HFFc6 (cell line): ENCODE measurements around the gene MCC. TPM values are rescaled to one million over a fixed set of nuclear protein-coding genes. Genes with fewer than 3 reads are reported as not detected.

Source experiments
- DNase-seq: peaks from one replicate; pipeline ENCODE4 v3.0.0-alpha.2; 2018
- H3K27ac Mint-ChIP-seq: 2 replicates; pipeline ENCODE4 v1.8.0; 2020; ENCODE audit warnings: mild to moderate bottlenecking, mixed read lengths
- H3K27me3 Mint-ChIP-seq: 2 replicates; pipeline ENCODE4 v1.8.0; 2021; ENCODE audit warnings: mild to moderate bottlenecking, moderate library complexity, mixed read lengths; ENCODE audit not compliant: insufficient read depth
- H3K36me3 Mint-ChIP-seq: 2 replicates; pipeline ENCODE4 v1.8.0; 2021; ENCODE audit warnings: low read depth, mixed read lengths
- H3K4me1 Mint-ChIP-seq: 2 replicates; pipeline ENCODE4 v1.8.0; 2020; ENCODE audit warnings: low read depth, mixed read lengths
- H3K4me3 Mint-ChIP-seq: 2 replicates; pipeline ENCODE4 v1.8.0; 2020; ENCODE audit warnings: mild to moderate bottlenecking, moderate library complexity, mixed read lengths
- H3K9me3 Mint-ChIP-seq: 2 replicates; pipeline ENCODE4 v1.8.0; 2020; ENCODE audit warnings: mild to moderate bottlenecking, mixed read lengths
- total RNA-seq, 6 experiments: library from RNA; stranded (reverse); fragmentation: NEBNext Ultra II Directional; extraction: Animal tissue kit (Norgen Biotek cat#: 25700); gene quantifications; 2 replicates in 1 of 6; 3 replicates in 5 of 6; pipeline ENCODE4 v1.2.3, GENCODE V29; 2021
- TF ChIP-seq, protein P1 (sequence below): fragments of 200-600 bp; sonication (generic); IDR thresholded peaks from 2 replicates; pipeline ENCODE4 v1.5.0; 2021; ENCODE audit warnings: antibody characterized with exemption, mild to moderate bottlenecking

MCC gene
- total RNA-seq, 6 experiments from 2014 or later = 2.5 to 4.9 (median 3.0) TPM

DNA sequence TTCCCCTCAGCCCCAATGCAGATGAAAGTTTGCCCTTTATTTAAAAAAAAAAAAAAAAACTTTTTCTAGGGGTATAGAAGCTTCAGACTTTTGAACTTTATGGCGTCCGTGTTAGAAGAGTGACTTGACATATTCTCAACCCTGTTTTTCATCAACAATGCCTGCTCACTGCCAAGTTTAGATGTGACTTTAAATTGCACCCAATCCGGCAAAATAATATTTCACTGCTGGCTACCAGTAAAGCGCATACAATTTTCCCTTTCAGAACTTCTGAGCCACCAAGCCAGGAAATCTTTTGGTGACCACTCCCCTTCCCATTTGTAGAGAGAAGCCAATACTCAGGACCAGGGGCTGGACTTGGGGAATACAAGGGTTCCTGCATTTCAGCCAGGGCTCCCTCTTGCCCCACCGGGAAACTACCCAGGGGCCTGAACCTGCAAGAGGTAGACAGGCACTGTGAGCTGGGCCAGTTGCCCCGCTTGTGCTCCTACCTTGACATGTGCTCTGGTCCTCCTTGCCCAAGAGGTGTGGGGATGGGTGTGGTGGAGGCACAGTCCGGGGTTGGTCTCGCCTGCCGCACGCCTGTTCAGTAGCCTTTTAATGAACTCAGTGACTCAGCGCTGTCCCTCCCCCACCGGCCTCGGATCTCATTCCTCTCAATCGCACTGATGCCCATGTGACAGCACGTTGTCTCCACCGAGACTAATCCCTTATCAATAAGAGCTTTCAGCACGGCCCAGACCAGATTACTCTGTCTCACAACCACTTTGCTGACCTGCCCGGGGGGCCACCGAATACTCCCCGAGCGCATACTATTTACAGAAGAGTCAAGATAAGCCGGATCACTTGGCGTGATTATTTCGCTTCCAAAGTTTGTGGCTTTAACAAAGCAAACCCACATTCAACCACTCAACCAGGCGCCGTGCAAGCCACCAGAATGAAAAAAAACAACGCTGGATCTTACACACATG lies 285.2 kb downstream of the MCC start:
- Mint-ChIP-seq H3K27ac (no peak overlapping the region), H3K4me3 (no peak overlapping the region)
- no peak for DNase-seq

GRCh38 chr5:113202287-113202686 lies 286.0 kb downstream of the MCC start:
- Mint-ChIP-seq H3K4me3 (no peak overlapping the region), H3K36me3 (no peaks in the 10 kb centered on the region), H3K4me1 (no peaks in the 10 kb centered on the region; the same call in 1 of the 2 replicates), H3K27ac (no peak overlapping the region), H3K9me3 (no peaks in the 10 kb centered on the region), H3K27me3 (no peaks in the 10 kb centered on the region; the same call in none of the 2 replicates)
- TF ChIP-seq, protein P1, sequence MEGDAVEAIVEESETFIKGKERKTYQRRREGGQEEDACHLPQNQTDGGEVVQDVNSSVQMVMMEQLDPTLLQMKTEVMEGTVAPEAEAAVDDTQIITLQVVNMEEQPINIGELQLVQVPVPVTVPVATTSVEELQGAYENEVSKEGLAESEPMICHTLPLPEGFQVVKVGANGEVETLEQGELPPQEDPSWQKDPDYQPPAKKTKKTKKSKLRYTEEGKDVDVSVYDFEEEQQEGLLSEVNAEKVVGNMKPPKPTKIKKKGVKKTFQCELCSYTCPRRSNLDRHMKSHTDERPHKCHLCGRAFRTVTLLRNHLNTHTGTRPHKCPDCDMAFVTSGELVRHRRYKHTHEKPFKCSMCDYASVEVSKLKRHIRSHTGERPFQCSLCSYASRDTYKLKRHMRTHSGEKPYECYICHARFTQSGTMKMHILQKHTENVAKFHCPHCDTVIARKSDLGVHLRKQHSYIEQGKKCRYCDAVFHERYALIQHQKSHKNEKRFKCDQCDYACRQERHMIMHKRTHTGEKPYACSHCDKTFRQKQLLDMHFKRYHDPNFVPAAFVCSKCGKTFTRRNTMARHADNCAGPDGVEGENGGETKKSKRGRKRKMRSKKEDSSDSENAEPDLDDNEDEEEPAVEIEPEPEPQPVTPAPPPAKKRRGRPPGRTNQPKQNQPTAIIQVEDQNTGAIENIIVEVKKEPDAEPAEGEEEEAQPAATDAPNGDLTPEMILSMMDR = no peak
- no peak for DNase-seq

More for the DNA sequence above, 285.2 kb downstream of the MCC start:
- Mint-ChIP-seq H3K4me1 (no peaks in the 10 kb centered on the region; the same call in 1 of the 2 replicates), H3K27me3 (no peaks in the 10 kb centered on the region; the same call in none of the 2 replicates), H3K36me3 (no peaks in the 10 kb centered on the region), H3K9me3 (no peaks in the 10 kb centered on the region)
- TF ChIP-seq, protein P1 = no peak

- Mint-ChIP-seq H3K4me3 (no peak overlapping the region), H3K4me1 (no peaks in the 10 kb centered on the region; the same call in 1 of the 2 replicates), H3K27ac (no peak overlapping the region), H3K36me3 (no peaks in the 10 kb centered on the region), H3K27me3 (no peaks in the 10 kb centered on the region; the same call in none of the 2 replicates), H3K9me3 (no peaks in the 10 kb centered on the region)
- DNase-seq = no peak
- TF ChIP-seq, protein P1 = no peak
These were observed 286.5 kb downstream of the MCC start for GRCh38 chr5:113201715-113202114.

DNA sequence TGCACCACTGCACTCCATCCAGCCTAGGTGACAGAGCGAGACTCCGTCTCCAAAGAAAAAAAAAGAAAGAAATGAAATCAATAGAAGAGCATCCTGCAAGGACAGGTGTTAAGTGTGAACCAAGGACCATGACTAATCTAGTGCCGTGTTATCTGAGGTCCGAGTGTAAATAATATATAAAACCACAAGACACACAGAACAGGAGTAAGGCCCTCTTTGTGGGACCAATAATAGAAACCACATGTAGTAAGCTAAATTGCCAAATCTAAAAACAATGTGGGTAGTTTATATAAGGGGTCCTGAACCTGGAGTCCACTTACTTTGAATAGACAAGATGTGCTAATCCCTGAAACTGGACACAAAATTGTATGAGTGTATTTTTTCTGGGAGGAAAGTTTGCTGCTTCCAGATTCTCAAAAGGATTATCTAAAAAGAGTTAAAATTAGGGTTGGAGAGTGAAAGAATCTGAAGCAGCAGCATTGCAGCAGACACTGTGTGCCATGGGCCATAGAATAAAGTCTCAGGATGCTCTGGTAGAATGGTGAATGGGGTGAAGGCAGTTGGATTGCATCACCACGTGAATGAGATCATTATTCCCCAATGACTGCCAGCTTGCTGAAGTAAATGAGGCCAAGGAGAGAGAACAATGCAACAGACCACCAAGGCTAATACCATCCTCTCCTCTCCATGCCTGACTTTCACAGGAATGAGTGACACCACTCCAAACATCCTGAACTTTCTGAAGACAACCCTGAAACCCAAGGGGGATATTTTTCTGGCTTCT lies 288.9 kb downstream of the MCC start:
- H3K36me3 Mint-ChIP-seq = no peaks in the 10 kb centered on the region
- H3K27me3 Mint-ChIP-seq = peaks cover 1% of the 10 kb centered on the region; the same call in 1 of the 2 replicates
- no peaks in the 10 kb centered on the region; the same call in 1 of the 2 replicates for H3K4me1 Mint-ChIP-seq
- no peak overlapping the region for H3K4me3 Mint-ChIP-seq
- TF ChIP-seq, protein P1 = no peak
- H3K9me3 Mint-ChIP-seq = peaks cover 8% of the 10 kb centered on the region
- no peak overlapping the region for H3K27ac Mint-ChIP-seq
- no peak for DNase-seq

- Mint-ChIP-seq H3K9me3 (peaks cover 24% of the 10 kb centered on the region), H3K27ac (no peak overlapping the region), H3K27me3 (peaks cover 1% of the 10 kb centered on the region; the same call in 1 of the 2 replicates), H3K4me1 (no peaks in the 10 kb centered on the region), H3K36me3 (peaks cover 12% of the 10 kb centered on the region; the same call in 1 of the 2 replicates), H3K4me3 (no peak overlapping the region)
- TF ChIP-seq, protein P1 = no peak
- DNase-seq = no peak
These were observed 290.6 kb downstream of the MCC start for GRCh38 chr5:113197456-113198200.
